HCT116 (cell line): ENCODE measurements around the gene SYMPK. TPM values are rescaled to one million over a fixed set of nuclear protein-coding genes. Genes with fewer than 3 reads are reported as not detected.

Source experiments
- ATAC-seq: fragments of 200-7000 bp; cut with Tn5 transposase; 2 replicates; pipeline ENCODE4 v1.9.1; 2020; ENCODE audit warnings: mild to moderate bottlenecking, moderate library complexity
- BruUV-seq: library from RNA; stranded (reverse); fragments of 400-500 nt; replicated peaks from 2 replicates; lab custom pipeline; 2021; lab: Mats Ljungman, UMichigan
- CTCF ChIA-PET: fragments of 300-600 bp; sonication (Branson Sonifier 250); formaldehyde crosslinking; loops from one replicate; lab custom pipeline; 2021; ENCODE audit warnings: antibody characterized with exemption; lab: Charles Lee
- POLR2A ChIA-PET: fragments of 300-600, 350-600 bp; sonication (Branson Sonifier 250); formaldehyde crosslinking; loops from one replicate; lab custom pipeline; 2021; ENCODE audit warnings: antibody characterized with exemption; lab: Charles Lee
- RAD21 ChIA-PET, 2 experiments: fragments of 300-600 bp; sonication (Branson Sonifier 250); formaldehyde crosslinking; loops; one replicate each; lab custom pipeline; 2023; ENCODE audit warnings: low total read pairs in 2 of 2; ENCODE audit not compliant: uncharacterized antibody in 2 of 2, unreplicated experiment in 2 of 2, low non-redundant PET in 1 of 2; lab: Charles Lee
- DNase-seq: peaks from one replicate; pipeline ENCODE4 v3.0.0-alpha.2; 2010; ENCODE audit warnings: low read depth, low spot score
- H2AFZ ChIP-seq: fragments of 200-600 bp; shearing (Covaris generic), sonication (generic); 2 replicates; pipeline ENCODE4 v1.6.1; 2017; ENCODE audit warnings: low read depth, mixed run types, mixed read lengths, antibody characterized with exemption, low read length; ENCODE audit not compliant: poor library complexity, severe bottlenecking
- H3K27ac ChIP-seq: 2 replicates; pipeline ENCODE4 v1.5.1; 2012; ENCODE audit warnings: low read depth, low read length
- H3K27me3 ChIP-seq: fragments of 200-600 bp; sonication (generic); 2 replicates; pipeline ENCODE4 v1.6.1; 2016; ENCODE audit warnings: mixed run types, low read length, mixed read lengths; ENCODE audit not compliant: insufficient read depth
- H3K36me3 ChIP-seq, 2 experiments: fragments of 200-500 bp in 1 of 2; fragments of 200-600 bp in 1 of 2; sonication (Bioruptor generic) in 1 of 2; sonication (generic) in 1 of 2; 2 replicates each; pipeline versions ENCODE4 v1.5.1 to v1.6.1; 2014 to 2016; ENCODE audit warnings: low read length in 2 of 2, inconsistent platforms in 1 of 2, mixed read lengths in 1 of 2, mixed run types in 1 of 2; ENCODE audit not compliant: insufficient read depth in 2 of 2, control insufficient read depth in 1 of 2
- H3K4me1 ChIP-seq, 2 experiments: fragments of 200-600 bp in 1 of 2; sonication (generic) in 1 of 2; 2 replicates each; pipeline versions ENCODE4 v1.5.1 to v1.6.1; 2012 to 2017; ENCODE audit warnings: low read length in 2 of 2, inconsistent platforms in 1 of 2, mild to moderate bottlenecking in 1 of 2, mixed read lengths in 1 of 2, mixed run types in 1 of 2, moderate library complexity in 1 of 2; ENCODE audit not compliant: insufficient read depth in 2 of 2, control insufficient read depth in 1 of 2
- H3K4me2 ChIP-seq: fragments of 200-600 bp; sonication (generic); 2 replicates; pipeline ENCODE4 v1.6.1; 2017; ENCODE audit warnings: mixed run types, low read length, mixed read lengths
- H3K4me3 ChIP-seq, 2 experiments: fragments of 200-600 bp in 1 of 2; sonication (generic) in 1 of 2; replicated peaks in 1 of 2; 2 replicates each; pipeline ENCODE4 v1.5.1; 2011 to 2016; ENCODE audit warnings: low read length in 2 of 2, control low read depth in 1 of 2, low read depth in 1 of 2, mild to moderate bottlenecking in 1 of 2, mixed read lengths in 1 of 2, mixed run types in 1 of 2
- H3K79me2 ChIP-seq: fragments of 200-600 bp; sonication (generic); 2 replicates; pipeline ENCODE4 v1.6.1; 2017; ENCODE audit warnings: mild to moderate bottlenecking, mixed run types, low read length, moderate library complexity, mixed read lengths; ENCODE audit not compliant: insufficient read depth
- H3K9ac ChIP-seq: fragments of 200-600 bp; sonication (generic); 2 replicates; pipeline ENCODE4 v1.6.1; 2016; ENCODE audit warnings: low read length, mixed read lengths
- H3K9me2 ChIP-seq: fragments of 200-600 bp; sonication (generic), shearing (Covaris generic); 2 replicates; pipeline ENCODE4 v1.6.1; 2017; ENCODE audit warnings: mixed run types, mild to moderate bottlenecking, moderate library complexity; ENCODE audit not compliant: insufficient read depth
- H3K9me3 ChIP-seq, 2 experiments: fragments of 200-500 bp in 1 of 2; fragments of 200-600 bp in 1 of 2; sonication (Bioruptor generic) in 1 of 2; sonication (generic) in 1 of 2; 2 replicates each; pipeline ENCODE4 v1.6.1; 2014 to 2017; ENCODE audit warnings: low read length in 2 of 2, mixed read lengths in 2 of 2, inconsistent platforms in 1 of 2, low read depth in 1 of 2, mild to moderate bottlenecking in 1 of 2, mixed run types in 1 of 2, moderate library complexity in 1 of 2; ENCODE audit not compliant: control insufficient read depth in 1 of 2, insufficient read depth in 1 of 2
- H4K20me1 ChIP-seq: fragments of 200-600 bp; sonication (generic), shearing (Covaris generic); 2 replicates; pipeline ENCODE4 v1.6.1; 2017; ENCODE audit warnings: mixed run types, mild to moderate bottlenecking, moderate library complexity; ENCODE audit not compliant: insufficient read depth
- CEBPB ChIP-seq: IDR thresholded peaks from 2 replicates; pipeline ENCODE4 v1.6.1; 2012; ENCODE audit warnings: low read depth
- EZH2 ChIP-seq: fragments of 200-600 bp; sonication (generic); IDR thresholded peaks from 2 replicates; pipeline ENCODE4 v1.6.1; 2017; ENCODE audit warnings: antibody characterized with exemption, mixed run types
- EZH2phosphoT487 ChIP-seq: fragments of 200-600 bp; IDR thresholded peaks from 2 replicates; pipeline ENCODE4 v1.6.1; 2018; ENCODE audit warnings: antibody characterized with exemption, borderline replicate concordance
- JUND ChIP-seq: IDR thresholded peaks from 2 replicates; pipeline ENCODE4 v1.6.1; 2012
- POLR2A ChIP-seq: IDR thresholded peaks from 2 replicates; pipeline ENCODE4 v1.7.0; 2011; ENCODE audit warnings: borderline replicate concordance; ENCODE audit not compliant: insufficient read depth, insufficient read length; ENCODE audit errors: extremely low read depth
- POLR2AphosphoS5 ChIP-seq: IDR thresholded peaks from 2 replicates; pipeline ENCODE4 v1.6.1; 2011; ENCODE audit warnings: mild to moderate bottlenecking, low read depth, low read length, moderate library complexity
- SP1 ChIP-seq: IDR thresholded peaks from 2 replicates; pipeline ENCODE4 v1.6.1; 2012; ENCODE audit warnings: low read depth
- intact Hi-C: fragments of 100-400 bp; cut with micrococcal nuclease; formaldehyde crosslinking; loops from 2 replicates; pipeline ENCODE4 v1.10.0; 2022
- total RNA-seq: library from RNA; stranded (reverse); gene quantifications from one replicate; pipeline ENCODE4 v1.2.1, GENCODE V29; 2021; ENCODE audit not compliant: unreplicated experiment
- TF ChIP-seq, protein P1 (sequence below): IDR thresholded peaks from 2 replicates; pipeline ENCODE4 v1.6.1; 2012
- TF ChIP-seq, protein P2 (sequence below): IDR thresholded peaks from 2 replicates; pipeline ENCODE4 v1.6.1; 2011; ENCODE audit warnings: mild to moderate bottlenecking, low read length, moderate library complexity; ENCODE audit not compliant: insufficient replicate concordance; ENCODE audit errors: extremely low read depth
- TF ChIP-seq, protein P3 (sequence below): IDR thresholded peaks from 2 replicates; pipeline ENCODE4 v1.6.1; 2012; ENCODE audit warnings: low read depth

Gene SYMPK
- total RNA-seq, 1 experiment from 2014 or later = 117 TPM

DNA sequence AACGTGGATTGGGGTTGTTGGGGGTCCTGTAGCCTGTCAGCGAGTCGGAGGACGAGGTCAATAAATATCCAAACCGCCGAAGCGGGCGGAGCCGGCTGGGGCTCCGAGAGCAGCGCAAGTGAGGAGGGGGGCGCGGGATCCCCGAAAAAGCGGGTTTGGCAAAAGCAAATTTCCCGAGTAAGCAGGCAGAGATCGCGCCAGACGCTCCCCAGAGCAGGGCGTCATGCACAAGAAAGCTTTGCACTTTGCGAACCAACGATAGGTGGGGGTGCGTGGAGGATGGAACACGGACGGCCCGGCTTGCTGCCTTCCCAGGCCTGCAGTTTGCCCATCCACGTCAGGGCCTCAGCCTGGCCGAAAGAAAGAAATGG lies 93.1 kb downstream of the SYMPK start:
- Histone ChIP-seq H3K9ac (peak overlapping the region; percentile 58), H3K27me3 (no peaks in the 10 kb centered on the region), H3K9me3 (no peaks in the 10 kb centered on the region), H4K20me1 (no peaks in the 10 kb centered on the region), H3K4me3 (peak overlapping the region; percentile 62 to 84), H3K4me2 (peak overlapping the region; percentile 92), H2AFZ (no peak overlapping the region), H3K27ac (peak overlapping the region; percentile 94), H3K4me1 (peaks cover 14 to 43% of the 10 kb centered on the region in 2 experiments), H3K36me3 (no peaks in the 10 kb centered on the region), H3K9me2 (no peaks in the 10 kb centered on the region), H3K79me2 (no peaks in the 10 kb centered on the region)
- ATAC-seq = no peak; the same call in 1 of the 2 replicates
- RAD21 ChIA-PET = interaction anchor here (0.6 to 2.0 kb wide), 9 partner anchors 9 to 78 kb away, joined by 3 to 9 read pairs (median 5); partner anchors contain the start of genes DMPK (in 1 of the 2) and SNRPD2 (in 1 of the 2)
- DNase-seq = no peak
- POLR2A ChIA-PET = interaction anchor here (0.6 to 3.6 kb wide), 12 partner anchors 10 to 620 kb away, joined by 3 to 50 read pairs (median 6); partner anchors contain the start of gene DMPK
- CTCF ChIA-PET = interaction anchor here (0.6 to 4.2 kb wide), 29 partner anchors 9 to 1729 kb away, joined by 3 to 71 read pairs (median 7); partner anchors contain the start of genes DMPK, DMWD, FBXO46 and FOXA3
- intact Hi-C loops = loop anchor here (1.0 to 10.0 kb wide), 6 partner anchors 9 to 675 kb away; partner anchors contain the start of genes FBXO46, PPP1R37 and QPCTL
- no TSS peak for BruUV-seq
- TF ChIP-seq, protein P1, sequence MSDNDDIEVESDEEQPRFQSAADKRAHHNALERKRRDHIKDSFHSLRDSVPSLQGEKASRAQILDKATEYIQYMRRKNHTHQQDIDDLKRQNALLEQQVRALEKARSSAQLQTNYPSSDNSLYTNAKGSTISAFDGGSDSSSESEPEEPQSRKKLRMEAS = no peak
- TF ChIP-seq EZH2phosphoT487 (no peak), JUND (0 out of 2 replicates have a peak, but pooled peaks have one; percentile 12), SP1 (no peak), POLR2AphosphoS5 (no peak), EZH2 (no peak), POLR2A (peak; percentile 50), CEBPB (no peak)
- TF ChIP-seq, protein P2, sequence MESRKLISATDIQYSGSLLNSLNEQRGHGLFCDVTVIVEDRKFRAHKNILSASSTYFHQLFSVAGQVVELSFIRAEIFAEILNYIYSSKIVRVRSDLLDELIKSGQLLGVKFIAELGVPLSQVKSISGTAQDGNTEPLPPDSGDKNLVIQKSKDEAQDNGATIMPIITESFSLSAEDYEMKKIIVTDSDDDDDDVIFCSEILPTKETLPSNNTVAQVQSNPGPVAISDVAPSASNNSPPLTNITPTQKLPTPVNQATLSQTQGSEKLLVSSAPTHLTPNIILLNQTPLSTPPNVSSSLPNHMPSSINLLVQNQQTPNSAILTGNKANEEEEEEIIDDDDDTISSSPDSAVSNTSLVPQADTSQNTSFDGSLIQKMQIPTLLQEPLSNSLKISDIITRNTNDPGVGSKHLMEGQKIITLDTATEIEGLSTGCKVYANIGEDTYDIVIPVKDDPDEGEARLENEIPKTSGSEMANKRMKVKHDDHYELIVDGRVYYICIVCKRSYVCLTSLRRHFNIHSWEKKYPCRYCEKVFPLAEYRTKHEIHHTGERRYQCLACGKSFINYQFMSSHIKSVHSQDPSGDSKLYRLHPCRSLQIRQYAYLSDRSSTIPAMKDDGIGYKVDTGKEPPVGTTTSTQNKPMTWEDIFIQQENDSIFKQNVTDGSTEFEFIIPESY = no peak
- TF ChIP-seq, protein P3, sequence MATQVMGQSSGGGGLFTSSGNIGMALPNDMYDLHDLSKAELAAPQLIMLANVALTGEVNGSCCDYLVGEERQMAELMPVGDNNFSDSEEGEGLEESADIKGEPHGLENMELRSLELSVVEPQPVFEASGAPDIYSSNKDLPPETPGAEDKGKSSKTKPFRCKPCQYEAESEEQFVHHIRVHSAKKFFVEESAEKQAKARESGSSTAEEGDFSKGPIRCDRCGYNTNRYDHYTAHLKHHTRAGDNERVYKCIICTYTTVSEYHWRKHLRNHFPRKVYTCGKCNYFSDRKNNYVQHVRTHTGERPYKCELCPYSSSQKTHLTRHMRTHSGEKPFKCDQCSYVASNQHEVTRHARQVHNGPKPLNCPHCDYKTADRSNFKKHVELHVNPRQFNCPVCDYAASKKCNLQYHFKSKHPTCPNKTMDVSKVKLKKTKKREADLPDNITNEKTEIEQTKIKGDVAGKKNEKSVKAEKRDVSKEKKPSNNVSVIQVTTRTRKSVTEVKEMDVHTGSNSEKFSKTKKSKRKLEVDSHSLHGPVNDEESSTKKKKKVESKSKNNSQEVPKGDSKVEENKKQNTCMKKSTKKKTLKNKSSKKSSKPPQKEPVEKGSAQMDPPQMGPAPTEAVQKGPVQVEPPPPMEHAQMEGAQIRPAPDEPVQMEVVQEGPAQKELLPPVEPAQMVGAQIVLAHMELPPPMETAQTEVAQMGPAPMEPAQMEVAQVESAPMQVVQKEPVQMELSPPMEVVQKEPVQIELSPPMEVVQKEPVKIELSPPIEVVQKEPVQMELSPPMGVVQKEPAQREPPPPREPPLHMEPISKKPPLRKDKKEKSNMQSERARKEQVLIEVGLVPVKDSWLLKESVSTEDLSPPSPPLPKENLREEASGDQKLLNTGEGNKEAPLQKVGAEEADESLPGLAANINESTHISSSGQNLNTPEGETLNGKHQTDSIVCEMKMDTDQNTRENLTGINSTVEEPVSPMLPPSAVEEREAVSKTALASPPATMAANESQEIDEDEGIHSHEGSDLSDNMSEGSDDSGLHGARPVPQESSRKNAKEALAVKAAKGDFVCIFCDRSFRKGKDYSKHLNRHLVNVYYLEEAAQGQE = no peak
